Measurements from ENCODE around the gene FCRL6.

FCRL6 gene

GRCh38 chr1:159771127-159771895, 30.8 kb upstream of the FCRL6 start:
- POLR2A ChIA-PET, result no interaction called here
- no peak for DNase-seq (ENCODE audit: extremely low spot score)
- TF ChIP-seq, protein P1, sequence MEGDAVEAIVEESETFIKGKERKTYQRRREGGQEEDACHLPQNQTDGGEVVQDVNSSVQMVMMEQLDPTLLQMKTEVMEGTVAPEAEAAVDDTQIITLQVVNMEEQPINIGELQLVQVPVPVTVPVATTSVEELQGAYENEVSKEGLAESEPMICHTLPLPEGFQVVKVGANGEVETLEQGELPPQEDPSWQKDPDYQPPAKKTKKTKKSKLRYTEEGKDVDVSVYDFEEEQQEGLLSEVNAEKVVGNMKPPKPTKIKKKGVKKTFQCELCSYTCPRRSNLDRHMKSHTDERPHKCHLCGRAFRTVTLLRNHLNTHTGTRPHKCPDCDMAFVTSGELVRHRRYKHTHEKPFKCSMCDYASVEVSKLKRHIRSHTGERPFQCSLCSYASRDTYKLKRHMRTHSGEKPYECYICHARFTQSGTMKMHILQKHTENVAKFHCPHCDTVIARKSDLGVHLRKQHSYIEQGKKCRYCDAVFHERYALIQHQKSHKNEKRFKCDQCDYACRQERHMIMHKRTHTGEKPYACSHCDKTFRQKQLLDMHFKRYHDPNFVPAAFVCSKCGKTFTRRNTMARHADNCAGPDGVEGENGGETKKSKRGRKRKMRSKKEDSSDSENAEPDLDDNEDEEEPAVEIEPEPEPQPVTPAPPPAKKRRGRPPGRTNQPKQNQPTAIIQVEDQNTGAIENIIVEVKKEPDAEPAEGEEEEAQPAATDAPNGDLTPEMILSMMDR (IDR thresholded peaks at IDR 0.05; ENCODE audit: control extremely low read depth, extremely low read depth, low read depth, missing control alignments), result no peak
- CTCF ChIA-PET, result no interaction called here

- POLR2A ChIA-PET, result no interaction called here
- TF ChIP-seq, protein P1 (IDR thresholded peaks at IDR 0.05; ENCODE audit: control extremely low read depth, extremely low read depth, low read depth, missing control alignments), result no peak
- CTCF ChIA-PET, result interaction anchor here (1.0 to 2.3 kb wide), 3 partner anchors 25 to 233 kb away, joined by 3 to 7 read pairs (median 3); no protein-coding TSS in a partner anchor
Observed at GRCh38 chr1:159774465-159774864, 27.7 kb upstream of the FCRL6 start.

DNA sequence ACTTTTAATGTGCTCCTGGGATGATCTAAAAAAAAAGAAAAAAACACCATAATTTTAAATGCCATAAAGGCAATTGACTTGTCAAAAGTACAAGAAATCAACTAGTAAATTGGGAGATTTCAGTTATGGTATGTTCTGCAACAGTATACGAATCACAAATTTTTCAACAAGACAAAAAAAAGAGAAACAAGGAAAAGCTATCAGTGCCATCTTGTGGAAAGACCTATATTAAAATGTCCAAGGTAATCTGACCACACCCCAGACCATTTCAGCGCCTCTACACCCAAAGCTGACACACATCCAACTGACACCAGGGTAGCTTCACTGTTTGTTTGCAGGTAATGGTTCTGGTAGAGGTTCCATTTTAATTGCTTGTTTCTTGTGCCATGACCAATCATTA, 26.4 kb upstream of the FCRL6 start:
- CTCF ChIA-PET, result no interaction called here
- TF ChIP-seq, protein P1 (IDR thresholded peaks at IDR 0.05; ENCODE audit: control extremely low read depth, extremely low read depth, low read depth, missing control alignments), result no peak
- no peak for DNase-seq (ENCODE audit: extremely low spot score)
- POLR2A ChIA-PET, result no interaction called here

More at GRCh38 chr1:159774465-159774864, 27.7 kb upstream of the FCRL6 start:
- DNase-seq (ENCODE audit: extremely low spot score), result no peak

GRCh38 chr1:159778266-159778665, 23.9 kb upstream of the FCRL6 start:
- ChIA-PET POLR2A (no interaction called here), CTCF (interaction anchor here (0.8 to 2.7 kb wide), 7 partner anchors 8 to 114 kb away, joined by 3 to 13 read pairs (median 4); no protein-coding TSS in a partner anchor)
- TF ChIP-seq, protein P1 (IDR thresholded peaks at IDR 0.05; ENCODE audit: control extremely low read depth, extremely low read depth, low read depth, missing control alignments), result no peak
- no peak for DNase-seq (ENCODE audit: extremely low spot score)

DNA sequence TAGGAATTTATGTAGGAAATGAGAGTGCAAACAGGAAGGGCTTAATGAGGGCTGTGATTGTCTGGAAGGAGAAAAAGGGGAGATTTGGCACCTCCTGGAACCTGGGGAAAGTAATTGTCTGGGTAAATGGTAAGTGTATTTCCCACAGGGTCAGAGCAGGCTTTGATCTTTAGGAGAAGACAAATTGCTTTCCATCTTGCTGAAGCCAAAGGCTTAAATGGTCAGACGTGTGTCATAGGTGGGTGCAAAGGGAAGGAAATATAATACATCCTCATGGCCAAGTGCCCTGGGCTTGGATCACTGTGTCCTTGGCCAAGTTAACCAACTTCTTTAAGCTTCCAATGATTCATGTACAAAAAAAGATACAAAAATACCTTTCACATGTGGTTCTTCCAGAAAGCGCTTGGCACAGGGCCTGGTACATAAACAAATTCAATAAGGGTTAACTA, 22.7 kb upstream of the FCRL6 start:
- CTCF ChIA-PET, result no interaction called here
- no peak for DNase-seq (ENCODE audit: extremely low spot score)
- POLR2A ChIA-PET, result no interaction called here

More for the DNA sequence above, 22.7 kb upstream of the FCRL6 start:
- TF ChIP-seq, protein P1 (IDR thresholded peaks at IDR 0.05; ENCODE audit: control extremely low read depth, extremely low read depth, low read depth, missing control alignments), result no peak
